ENCODE results near the gene GPR25. TPM values are rescaled to one million over a fixed set of nuclear protein-coding genes. Genes with fewer than 3 reads are reported as not detected.
A peak's percentile ranks its signal among the peaks of the same experiment; 100 is the strongest.

The GPR25 gene, protein sequence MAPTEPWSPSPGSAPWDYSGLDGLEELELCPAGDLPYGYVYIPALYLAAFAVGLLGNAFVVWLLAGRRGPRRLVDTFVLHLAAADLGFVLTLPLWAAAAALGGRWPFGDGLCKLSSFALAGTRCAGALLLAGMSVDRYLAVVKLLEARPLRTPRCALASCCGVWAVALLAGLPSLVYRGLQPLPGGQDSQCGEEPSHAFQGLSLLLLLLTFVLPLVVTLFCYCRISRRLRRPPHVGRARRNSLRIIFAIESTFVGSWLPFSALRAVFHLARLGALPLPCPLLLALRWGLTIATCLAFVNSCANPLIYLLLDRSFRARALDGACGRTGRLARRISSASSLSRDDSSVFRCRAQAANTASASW
- 0.33 TPM in 1 of 2 replicates, not detected in the other for total RNA-seq (2013; cell fraction: nucleolus; rRNA removed)
- not detected in 2 replicates for total RNA-seq (2014; rRNA removed)
- not detected in 2 replicates for total RNA-seq (2014; rRNA removed; fragmentation: Illumina TruSeq; extraction: Trizol)
- not detected in 2 replicates for total RNA-seq (2021)
- polyA plus RNA-seq (2011; ENCODE audit: low read depth): not detected
- not detected in 2 replicates for polyA plus RNA-seq (2011; rRNA removed)
- 0.06 and 0.13 TPM in 2 replicates for polyA plus RNA-seq (2011; cell fraction: cytosol; rRNA removed)
- polyA plus RNA-seq (2011; cell fraction: nucleus; rRNA removed): 0.42 TPM in 2 replicates
- 0.18 and 0.22 TPM in 2 replicates for polyA plus RNA-seq (2012)
- polyA plus RNA-seq (2014; fragmentation: Illumina TruSeq; extraction: Trizol): not detected in 2 replicates
- not detected for polyA plus RNA-seq (2014; fragmentation: Nextera tagmentation; extraction: Ambion mirVana)
- not detected in 2 replicates for polyA plus RNA-seq (2014; rRNA removed)
- polyA plus RNA-seq (2016; fragmentation: Nextera tagmentation; extraction: Ambion mirVana): not detected
- not detected in 2 replicates for polyA minus RNA-seq (2011; rRNA and poly(A)+ RNA removed)
- polyA minus RNA-seq (2011; cell fraction: cytosol; rRNA and poly(A)+ RNA removed): not detected in 2 replicates
- polyA minus RNA-seq (2011; cell fraction: nucleus; rRNA and poly(A)+ RNA removed): 0.48 TPM in 1 of 2 replicates, not detected in the other
- percentile 16 among the genes with signal in this experiment for Bru-seq, nascent RNA
- percentile 34 among the genes with signal in this experiment for BruChase-seq, experiment 1, labeled RNA remaining after a 6-hour chase
- percentile 33 among the genes with signal in this experiment for BruChase-seq, experiment 2, labeled RNA remaining after a 2-hour chase
- long read RNA-seq, experiment 1: 0 reads
- long read RNA-seq, experiment 2: 0 reads

DNA sequence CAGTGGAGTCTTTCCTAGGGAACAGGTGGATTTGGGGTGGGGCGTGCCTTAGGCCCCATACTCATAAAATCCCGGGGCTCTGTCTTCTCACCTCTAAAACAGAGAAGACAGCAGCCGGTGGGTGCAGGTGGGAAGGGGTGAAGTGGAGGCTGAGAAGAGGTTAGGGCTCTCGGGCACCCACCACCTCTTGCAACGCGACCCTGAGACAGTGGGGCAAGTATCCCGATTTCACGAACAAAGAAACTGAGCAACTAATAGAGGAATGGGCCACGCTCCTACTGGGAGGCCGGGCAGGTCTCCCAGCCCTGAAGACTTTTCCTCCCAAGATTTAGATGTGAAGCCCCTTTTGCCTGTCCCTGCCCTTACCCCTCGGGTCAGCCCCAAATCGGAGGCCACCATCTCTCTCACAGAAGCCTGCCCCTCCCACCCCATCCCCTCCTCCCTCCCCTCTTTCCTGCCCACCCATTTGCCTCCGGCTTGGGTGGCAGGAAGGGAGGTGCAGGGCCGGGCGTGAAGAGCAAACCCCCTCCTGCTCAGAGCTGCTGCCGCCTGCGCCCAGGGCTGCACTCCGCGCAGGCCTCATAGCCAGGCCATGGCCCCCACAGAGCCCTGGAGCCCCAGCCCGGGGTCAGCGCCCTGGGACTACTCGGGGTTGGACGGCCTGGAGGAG lies at the start of gene GPR25:
Gene GPR25, plus strand, starts transcription at position 536 of the 670 bp plus-strand sequence. Its CDS starts 57 bp downstream, at position 593.
- 54% methylated on average over 22 of the region's 23 CpGs for WGBS (ENCODE audit: insufficient coverage, insufficient replicate concordance, low lambda C conversion rate, missing lambda C conversion rate)
- in situ Hi-C loops (cut with MboI): no loop called here
- no TSS peak for BruUV-seq (replicated peaks)

More for the DNA sequence above, at the start of gene GPR25:
- Histone ChIP-seq H3K4me1 (ENCODE audit: control insufficient read depth, insufficient read depth, low read length) (peaks cover 31% of the 10 kb centered on the region), H3K79me2 (ENCODE audit: control insufficient read depth, insufficient read depth, low read length) (no peaks in the 10 kb centered on the region), H3K27me3 (replicated peaks in 1 of 2; ENCODE audit: control insufficient read depth in 2 of 2, insufficient read depth in 2 of 2, low read length in 1 of 2) (no peaks in the 10 kb centered on the region), H4K20me1 (ENCODE audit: control insufficient read depth, insufficient read depth) (no peaks in the 10 kb centered on the region), H3K9me3 (replicated peaks; ENCODE audit: control insufficient read depth, insufficient read depth, low read length) (no peaks in the 10 kb centered on the region), H3K4me2 (ENCODE audit: control insufficient read depth, insufficient read depth) (peak within 1 kb of the TSS; percentile 27), H3K27ac (ENCODE audit: control insufficient read depth, insufficient read depth) (no peak within 1 kb of the TSS), H2AFZ (ENCODE audit: control insufficient read depth, low read depth, low read length) (peak within 1 kb of the TSS; percentile 23; the same call in 1 of the 2 replicates), H3K9ac (ENCODE audit: control insufficient read depth, insufficient read depth, low read length) (no peak within 1 kb of the TSS), H3K36me3 (ENCODE audit: control insufficient read depth in 2 of 2, insufficient read depth in 2 of 2, low read length in 1 of 2) (no peaks in the 10 kb centered on the region), H3K4me3 (no peak within 1 kb of the TSS)
- no peak for DNase-seq (ENCODE audit: low read depth, low spot score)
- intact Hi-C loops (cut with micrococcal nuclease; ENCODE audit: unreplicated experiment): no loop called here
- TF ChIP-seq, protein P1, sequence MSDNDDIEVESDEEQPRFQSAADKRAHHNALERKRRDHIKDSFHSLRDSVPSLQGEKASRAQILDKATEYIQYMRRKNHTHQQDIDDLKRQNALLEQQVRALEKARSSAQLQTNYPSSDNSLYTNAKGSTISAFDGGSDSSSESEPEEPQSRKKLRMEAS (IDR thresholded peaks at IDR 0.05; ENCODE audit: low read depth, low read length): no peak
- TF ChIP-seq TARDBP (IDR thresholded peaks at IDR 0.05; ENCODE audit: borderline replicate concordance) (no peak), YY1 (IDR thresholded peaks at IDR 0.05; ENCODE audit: low read depth, low read length) (no peak)
- FAIRE-seq: no peak
- ChIA-PET CTCF (no interaction called here), RAD21 (ENCODE audit: unreplicated experiment) (interaction anchor here (1.3 to 3.5 kb wide), 2 partner anchors 12 to 16 kb away, joined by 4 to 40 read pairs; no protein-coding TSS in a partner anchor), SMC1A (ENCODE audit: uncharacterized antibody, unreplicated experiment) (interaction anchor here (1.1 to 16.6 kb wide), 2 partner anchors 6 to 99 kb away, joined by 4 to 208 read pairs; no protein-coding TSS in a partner anchor), POLR2A (interaction anchor here (1.0 kb wide), 1 partner anchor 9 kb away, joined by 3 read pairs; no protein-coding TSS in a partner anchor)
- ATAC-seq: no peak
